HUES6 (cell line): ENCODE results near the gene SLC2A9.

ENCODE experiments used
- H3K27ac ChIP-seq: 2 replicates; pipeline ENCODE4 v1.7.0; 2013; ENCODE audit warnings: low read depth, mild to moderate bottlenecking, low read length, inconsistent platforms
- H3K27me3 ChIP-seq: 2 replicates; pipeline ENCODE4 v1.6.1; 2013; ENCODE audit warnings: low read length; ENCODE audit not compliant: control insufficient read depth, insufficient read depth
- H3K36me3 ChIP-seq: 2 replicates; pipeline ENCODE4 v1.6.1; 2013; ENCODE audit warnings: low read length; ENCODE audit not compliant: control insufficient read depth, insufficient read depth
- H3K4me1 ChIP-seq: 2 replicates; pipeline ENCODE4 v1.6.1; 2013; ENCODE audit warnings: low read length; ENCODE audit not compliant: control insufficient read depth, insufficient read depth
- H3K4me3 ChIP-seq: 2 replicates; pipeline ENCODE4 v1.5.1; 2013; ENCODE audit warnings: low read depth, low read length
- H3K9ac ChIP-seq: one replicate; pipeline ENCODE4 v1.6.1; 2013; ENCODE audit warnings: mild to moderate bottlenecking, low read length
- H3K9me3 ChIP-seq: 2 replicates; pipeline ENCODE4 v1.6.1; 2013; ENCODE audit warnings: low read depth, low read length; ENCODE audit not compliant: control insufficient read depth, insufficient read depth

SLC2A9 gene

DNA sequence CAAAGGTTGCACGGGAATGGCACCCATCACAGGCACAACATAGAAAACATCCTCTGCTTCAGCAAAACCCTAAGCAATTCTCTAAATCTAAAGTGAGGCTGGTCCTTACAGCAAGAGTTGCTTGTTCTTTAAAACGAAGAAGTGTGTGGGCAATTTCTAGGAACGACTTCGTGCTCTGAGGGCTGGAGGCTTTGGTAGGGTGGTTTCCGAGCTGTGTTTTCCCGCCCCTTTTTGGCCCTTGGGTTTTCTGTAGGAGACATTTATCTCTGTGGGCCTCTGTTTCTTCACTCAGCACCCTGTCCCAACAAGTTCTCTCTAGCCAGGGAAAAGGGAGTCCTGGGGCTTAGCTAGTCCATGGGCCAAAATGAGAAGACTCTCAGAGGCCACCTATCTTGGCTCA, 84.2 kb downstream of the SLC2A9 start:
- Histone ChIP-seq H3K27me3 (peaks cover 15% of the 10 kb centered on the region; the same call in 1 of the 2 replicates), H3K36me3 (no peaks in the 10 kb centered on the region), H3K9ac (no peak overlapping the region), H3K4me3 (no peak overlapping the region), H3K9me3 (no peaks in the 10 kb centered on the region), H3K27ac (no peak overlapping the region), H3K4me1 (peaks cover 15% of the 10 kb centered on the region)

DNA sequence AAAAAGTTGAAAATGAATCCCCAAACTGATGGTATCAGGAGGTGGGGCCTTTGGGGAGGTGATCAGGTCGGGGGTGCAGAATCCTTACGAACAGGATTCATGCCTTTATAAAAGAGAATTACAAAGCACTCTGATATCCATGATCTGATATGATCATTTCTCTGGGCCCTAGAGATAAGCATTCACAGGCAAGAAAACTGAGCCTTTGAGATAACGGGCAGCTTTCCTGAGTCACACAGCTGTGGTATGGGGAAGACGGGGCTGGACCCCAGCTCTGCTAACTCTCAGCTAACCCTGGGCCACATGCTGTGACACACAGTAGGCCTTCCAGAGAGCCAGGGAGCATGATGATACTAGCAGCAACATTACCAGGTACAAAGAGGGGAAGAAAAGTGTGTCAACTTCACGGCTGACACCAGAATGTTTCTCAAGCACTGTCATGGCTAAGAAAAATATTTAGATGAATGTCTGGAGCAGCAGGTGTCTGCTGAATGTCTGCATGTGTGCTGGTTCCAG, 85.1 kb downstream of the SLC2A9 start:
- Histone ChIP-seq H3K27me3 (peaks cover 20% of the 10 kb centered on the region; the same call in 1 of the 2 replicates), H3K27ac (no peak overlapping the region), H3K36me3 (no peaks in the 10 kb centered on the region), H3K9me3 (no peaks in the 10 kb centered on the region), H3K4me1 (peaks cover 15% of the 10 kb centered on the region), H3K4me3 (no peak overlapping the region), H3K9ac (no peak overlapping the region)

DNA sequence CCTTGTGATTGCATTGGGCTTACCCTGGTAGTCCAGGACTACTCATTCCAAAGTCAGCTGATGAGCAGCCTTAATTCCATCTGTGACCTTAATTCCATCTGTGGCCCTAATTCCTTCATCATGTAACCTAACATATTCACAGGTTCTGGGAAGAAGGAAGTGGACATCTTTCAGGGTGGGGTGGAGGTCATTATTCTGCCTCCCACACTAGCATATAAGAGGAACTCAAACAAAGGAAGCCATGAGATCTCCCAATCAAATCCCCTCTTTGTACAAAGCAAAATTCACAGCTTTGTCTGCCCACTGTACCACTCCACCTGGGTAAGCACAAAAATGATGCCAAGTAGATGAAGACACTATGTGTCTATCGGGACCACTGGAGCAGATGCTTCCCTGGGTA, 87.3 kb downstream of the SLC2A9 start:
- H3K27me3 ChIP-seq: peaks cover 20% of the 10 kb centered on the region; the same call in 1 of the 2 replicates
- H3K4me3 ChIP-seq: no peak overlapping the region
- no peak overlapping the region for H3K9ac ChIP-seq
- H3K9me3 ChIP-seq: no peaks in the 10 kb centered on the region
- H3K27ac ChIP-seq: no peak overlapping the region
- H3K36me3 ChIP-seq: no peaks in the 10 kb centered on the region
- H3K4me1 ChIP-seq: peaks cover 6% of the 10 kb centered on the region

DNA sequence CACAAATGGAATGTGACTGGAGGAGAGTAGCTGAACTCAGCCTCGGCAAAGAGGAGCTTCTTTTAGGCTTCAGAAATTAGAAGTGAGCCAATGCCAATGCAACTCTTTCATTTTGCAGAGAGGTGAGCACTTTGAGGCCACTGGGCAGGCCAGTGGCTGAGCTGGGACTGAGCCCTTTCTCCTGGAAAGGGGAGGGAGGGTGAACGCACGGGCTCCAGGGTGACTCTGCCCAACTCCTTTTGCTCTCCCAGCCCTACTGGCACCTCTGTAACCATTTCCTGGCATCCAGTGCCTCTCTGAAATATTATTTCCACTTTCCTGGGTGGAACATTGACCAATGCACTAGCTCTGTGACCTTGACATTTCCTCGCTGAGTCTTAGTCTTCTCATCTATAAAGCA, 88.1 kb downstream of the SLC2A9 start:
- H3K27ac ChIP-seq: no peak overlapping the region
- no peaks in the 10 kb centered on the region for H3K9me3 ChIP-seq
- H3K4me1 ChIP-seq: no peaks in the 10 kb centered on the region; the same call in 1 of the 2 replicates
- H3K27me3 ChIP-seq: peaks cover 20% of the 10 kb centered on the region; the same call in 1 of the 2 replicates
- no peaks in the 10 kb centered on the region for H3K36me3 ChIP-seq
- no peak overlapping the region for H3K4me3 ChIP-seq
- H3K9ac ChIP-seq: no peak overlapping the region

DNA sequence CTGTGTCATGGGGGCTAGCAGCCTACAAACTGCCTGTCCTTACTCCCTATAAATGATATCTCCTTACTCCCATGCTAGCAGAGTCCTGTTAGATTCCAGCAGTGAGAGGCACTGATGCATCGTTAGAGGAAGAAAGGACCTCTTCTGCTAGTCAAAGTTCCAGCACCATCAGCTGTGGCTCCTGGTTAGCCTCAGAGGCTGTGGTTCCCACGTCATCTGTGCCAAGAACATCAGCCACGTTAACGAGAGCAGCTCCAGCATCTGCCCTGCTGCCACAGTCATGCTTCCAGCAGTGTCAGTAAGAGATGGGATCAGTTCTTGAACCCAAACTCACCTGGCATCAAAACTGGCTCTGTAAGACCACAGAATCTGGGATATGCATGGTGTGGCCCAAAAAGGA, 88.5 kb downstream of the SLC2A9 start:
- H3K9ac ChIP-seq: no peak overlapping the region
- H3K36me3 ChIP-seq: no peaks in the 10 kb centered on the region
- H3K4me3 ChIP-seq: no peak overlapping the region
- H3K27me3 ChIP-seq: peaks cover 20% of the 10 kb centered on the region; the same call in 1 of the 2 replicates
- H3K9me3 ChIP-seq: no peaks in the 10 kb centered on the region
- H3K27ac ChIP-seq: no peak overlapping the region
- H3K4me1 ChIP-seq: no peaks in the 10 kb centered on the region; the same call in 1 of the 2 replicates

DNA sequence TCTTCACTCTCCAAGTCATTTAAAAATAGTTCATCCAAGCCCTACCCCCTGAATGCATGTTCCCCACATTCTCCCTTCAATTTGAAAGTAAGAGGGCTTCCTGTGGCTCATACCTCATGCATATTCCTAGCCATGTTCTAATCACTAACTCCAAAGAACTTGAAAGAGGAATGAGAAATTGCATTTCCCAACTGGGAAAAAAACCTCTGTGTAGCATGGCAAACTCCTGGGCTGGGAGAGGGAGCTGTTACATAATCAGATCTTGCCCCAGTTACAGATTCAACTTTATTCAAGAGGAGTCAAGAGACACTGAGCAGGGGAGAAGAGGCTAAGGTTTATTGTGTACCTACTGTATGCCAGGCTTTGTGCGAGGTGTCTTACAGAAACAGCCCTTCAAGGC, 90.2 kb downstream of the SLC2A9 start:
- H3K9me3 ChIP-seq: no peaks in the 10 kb centered on the region
- no peak overlapping the region for H3K4me3 ChIP-seq
- no peaks in the 10 kb centered on the region for H3K36me3 ChIP-seq
- no peak overlapping the region for H3K9ac ChIP-seq
- H3K27me3 ChIP-seq: peaks cover 20% of the 10 kb centered on the region; the same call in 1 of the 2 replicates
- H3K4me1 ChIP-seq: no peaks in the 10 kb centered on the region
- H3K27ac ChIP-seq: no peak overlapping the region

DNA sequence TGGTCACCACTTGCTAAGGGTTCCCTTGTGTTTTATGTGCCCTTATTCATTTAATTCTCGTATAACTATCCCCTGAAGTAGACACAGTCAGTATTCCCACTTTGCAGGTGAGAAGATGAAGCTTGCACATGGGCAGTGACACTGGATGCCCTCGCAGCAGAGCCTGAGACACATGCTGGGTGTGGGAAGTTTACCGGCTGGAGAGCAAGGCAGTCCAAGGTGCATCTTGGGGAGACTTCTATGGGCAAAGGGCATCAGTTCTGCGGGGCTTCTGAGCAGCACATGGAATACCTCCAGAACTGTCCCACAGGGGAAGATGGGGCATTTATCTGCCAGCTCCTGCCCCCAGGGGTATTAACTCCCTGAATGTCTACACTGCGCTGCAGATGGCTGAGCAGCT, 92.2 kb downstream of the SLC2A9 start:
- Histone ChIP-seq H3K27ac (no peak overlapping the region), H3K27me3 (peaks cover 20% of the 10 kb centered on the region; the same call in 1 of the 2 replicates), H3K9ac (no peak overlapping the region), H3K4me1 (no peaks in the 10 kb centered on the region), H3K4me3 (no peak overlapping the region), H3K9me3 (no peaks in the 10 kb centered on the region), H3K36me3 (no peaks in the 10 kb centered on the region)

DNA sequence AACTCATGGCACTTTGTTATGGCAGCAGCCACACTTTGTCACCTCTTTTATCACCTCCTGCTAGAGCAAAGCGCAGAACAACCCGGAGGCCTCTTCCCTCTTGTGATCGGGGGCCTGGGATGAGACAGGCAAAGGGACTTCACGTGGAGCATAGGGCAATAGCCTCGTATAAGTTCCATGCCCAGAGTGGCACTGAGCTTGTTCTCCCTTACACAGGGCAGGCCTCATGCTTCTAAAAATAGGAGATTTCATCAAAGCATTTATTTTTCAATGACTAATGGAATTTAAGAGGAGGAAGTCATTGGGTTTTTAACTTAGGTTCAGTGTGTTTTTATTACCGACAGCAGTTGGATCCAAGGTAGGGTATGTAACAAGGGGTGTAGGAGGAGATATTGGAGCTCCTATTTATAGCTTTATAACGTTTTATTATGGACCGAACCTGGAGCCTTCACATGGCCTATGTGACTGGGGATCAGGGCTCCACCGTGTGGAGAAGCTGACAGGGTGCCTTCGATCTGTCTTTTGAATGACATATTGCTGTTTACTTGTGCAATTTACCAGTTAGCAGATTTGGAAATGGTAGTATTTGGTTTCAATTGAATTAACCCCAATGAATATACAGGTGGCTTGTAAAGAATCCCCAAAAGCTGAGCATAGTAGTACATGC, 93.8 kb downstream of the SLC2A9 start:
- Histone ChIP-seq H3K27me3 (peaks cover 8% of the 10 kb centered on the region; the same call in 1 of the 2 replicates), H3K9me3 (no peaks in the 10 kb centered on the region), H3K4me3 (no peak overlapping the region), H3K27ac (no peak overlapping the region), H3K9ac (no peak overlapping the region), H3K36me3 (no peaks in the 10 kb centered on the region), H3K4me1 (no peaks in the 10 kb centered on the region)

DNA sequence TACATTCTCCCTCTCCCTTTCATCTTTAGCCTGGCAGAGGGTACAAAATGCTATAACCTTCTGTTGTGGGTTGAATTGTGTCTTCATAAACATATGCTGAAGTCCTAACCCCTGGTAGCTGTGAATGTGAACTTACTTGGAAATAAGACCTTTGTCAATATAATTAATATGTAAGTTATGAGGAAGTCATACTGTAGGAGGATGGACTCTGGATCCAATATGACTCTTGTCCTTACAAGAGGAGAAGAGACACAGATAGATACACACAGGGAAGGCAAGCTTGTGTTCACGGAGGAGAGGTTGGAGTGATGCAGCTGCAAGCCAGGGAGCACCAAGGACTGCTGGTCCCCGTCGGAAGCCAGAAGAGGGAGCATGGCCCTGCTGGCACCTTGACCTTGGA, 94.7 kb downstream of the SLC2A9 start:
- H3K4me3 ChIP-seq: no peak overlapping the region
- no peaks in the 10 kb centered on the region for H3K36me3 ChIP-seq
- H3K9me3 ChIP-seq: no peaks in the 10 kb centered on the region
- H3K4me1 ChIP-seq: no peaks in the 10 kb centered on the region
- H3K27ac ChIP-seq: no peak overlapping the region
- H3K9ac ChIP-seq: no peak overlapping the region
- peaks cover 3% of the 10 kb centered on the region; the same call in 1 of the 2 replicates for H3K27me3 ChIP-seq

DNA sequence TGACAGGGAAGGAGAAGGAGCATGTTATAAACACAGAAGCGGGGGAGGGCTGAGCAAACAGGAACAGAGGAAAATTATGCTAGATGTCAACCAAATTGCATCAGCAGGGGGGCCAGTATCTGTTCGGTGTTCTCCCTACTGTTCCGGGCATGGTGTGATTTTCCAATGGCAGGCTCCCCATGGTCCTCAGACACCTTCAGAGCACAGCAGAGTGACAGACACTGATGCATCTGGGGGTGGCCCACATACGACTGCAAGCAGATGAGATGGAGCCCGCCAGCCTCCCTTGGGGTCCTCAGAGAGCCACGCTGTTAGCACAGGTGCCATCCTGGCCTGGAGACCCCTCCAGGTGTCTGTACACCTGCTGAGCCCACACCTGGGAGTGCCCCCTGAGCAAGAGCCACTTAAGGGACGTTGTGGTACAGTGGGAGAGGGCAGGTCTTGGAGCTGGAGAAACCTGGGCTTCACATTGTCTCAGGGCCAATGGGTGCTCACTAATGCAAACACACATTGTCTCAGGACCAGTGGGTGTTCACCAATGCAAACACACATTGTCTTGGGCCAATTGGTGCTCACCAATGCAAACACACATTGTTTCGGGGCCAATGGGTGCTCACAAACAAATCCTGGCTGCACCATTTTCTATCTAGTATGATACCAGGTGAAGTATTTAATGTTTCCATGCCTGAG, 95.4 kb downstream of the SLC2A9 start:
- no peaks in the 10 kb centered on the region; the same call in 1 of the 2 replicates for H3K27me3 ChIP-seq
- peaks cover 4% of the 10 kb centered on the region for H3K4me1 ChIP-seq
- H3K36me3 ChIP-seq: no peaks in the 10 kb centered on the region
- no peaks in the 10 kb centered on the region for H3K9me3 ChIP-seq
- no peak overlapping the region for H3K27ac ChIP-seq
- no peak overlapping the region for H3K9ac ChIP-seq
- no peak overlapping the region for H3K4me3 ChIP-seq

DNA sequence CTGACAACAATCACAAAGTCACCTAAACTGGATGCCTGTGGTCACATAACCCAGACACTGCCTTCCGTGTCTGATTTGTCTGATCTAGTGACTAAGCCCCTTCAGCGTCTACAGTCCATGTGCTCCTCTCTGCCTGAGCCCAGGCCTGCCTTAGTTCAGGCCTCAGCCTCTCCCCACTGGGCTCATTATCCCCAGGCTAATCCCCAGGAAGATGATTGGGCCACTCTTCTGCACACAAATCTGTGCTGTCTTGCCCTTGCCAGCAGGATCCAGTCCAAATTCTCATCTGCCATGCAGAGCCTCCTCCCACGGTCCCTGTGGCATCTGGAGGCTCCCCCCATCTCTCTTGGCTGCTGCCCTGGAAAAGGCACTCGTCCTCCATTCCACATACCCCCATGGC, 96.5 kb downstream of the SLC2A9 start:
- Histone ChIP-seq H3K27me3 (no peaks in the 10 kb centered on the region), H3K4me3 (no peak overlapping the region), H3K27ac (no peak overlapping the region), H3K36me3 (no peaks in the 10 kb centered on the region), H3K9ac (no peak overlapping the region), H3K4me1 (peaks cover 7% of the 10 kb centered on the region), H3K9me3 (no peaks in the 10 kb centered on the region)
